Thyroid gland (tissue), 4 donors: ENCODE results near the gene FATE1. TPM values are rescaled to one million over a fixed set of nuclear protein-coding genes. Genes with fewer than 3 reads are reported as not detected.

ENCODE experiments used
- DNase-seq, 2 donors: peaks; one replicate each; pipeline ENCODE4 v3.0.0-alpha.2; 2019
- H3K27ac ChIP-seq, 3 donors: fragments of 200-600 bp; sonication (generic); 1 replicate in 2 of 3; 2 replicates in 1 of 3; pipeline ENCODE4 v1.5.1; 2016 to 2019; ENCODE audit warnings: mild to moderate bottlenecking in 1 of 3, moderate library complexity in 1 of 3
- H3K27me3 ChIP-seq: fragments of 200-600 bp; sonication (generic); one replicate; pipeline ENCODE4 v1.5.1; 2019
- H3K36me3 ChIP-seq, 2 donors: fragments of 200-600 bp; sonication (generic); one replicate each; pipeline ENCODE4 v1.5.1; 2016 to 2019
- H3K4me1 ChIP-seq, 2 donors: fragments of 200-600 bp; sonication (generic); one replicate each; pipeline ENCODE4 v1.5.1; 2017 to 2019
- H3K4me3 ChIP-seq, 3 donors: fragments of 200-600 bp; sonication (generic); replicated peaks in 1 of 3; 1 replicate in 2 of 3; 2 replicates in 1 of 3; pipeline ENCODE4 v1.5.1; 2016; ENCODE audit warnings: mild to moderate bottlenecking in 1 of 3
- H3K9me3 ChIP-seq: fragments of 200-600 bp; sonication (generic); one replicate; pipeline ENCODE4 v1.5.1; 2017
- POLR2A ChIP-seq, 2 donors: fragments of 450-650 bp; IDR thresholded peaks; one replicate each; pipeline ENCODE4 v1.6.1; 2017; ENCODE audit warnings: antibody characterized with exemption in 2 of 2, mild to moderate bottlenecking in 2 of 2, moderate library complexity in 1 of 2
- WGBS, 2 donors: methylation state at CpG; one replicate each; pipeline ENCODE4 v1.1.5; 2017; 5-methylcytosine and 5-hydroxymethylcytosine counted together
- intact Hi-C: fragments of 100-400 bp; cut with DNase I; formaldehyde crosslinking; loops from one replicate; pipeline ENCODE4 v1.15.1; 2023
- total RNA-seq, 4 donors: library from RNA; depleted of rRNA; stranded (reverse); fragments of >200 nt; gene quantifications; one replicate each; pipeline ENCODE4 v1.2.3, GENCODE V29; 2016
- TF ChIP-seq, protein P1 (sequence below), 6 experiments: fragments of 200-600 bp in 3 of 6; fragments of 450-650 bp in 3 of 6; sonication (generic) in 3 of 6; IDR thresholded peaks; one replicate each; pipeline ENCODE4 v1.5.1; 2016 to 2019; ENCODE audit warnings: antibody characterized with exemption in 6 of 6, mild to moderate bottlenecking in 2 of 6, inconsistent platforms in 1 of 6, moderate library complexity in 1 of 6

The FATE1 gene, protein sequence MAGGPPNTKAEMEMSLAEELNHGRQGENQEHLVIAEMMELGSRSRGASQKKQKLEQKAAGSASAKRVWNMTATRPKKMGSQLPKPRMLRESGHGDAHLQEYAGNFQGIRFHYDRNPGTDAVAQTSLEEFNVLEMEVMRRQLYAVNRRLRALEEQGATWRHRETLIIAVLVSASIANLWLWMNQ
- total RNA-seq: 1 to 10 TPM in 2 of 4 donors, not detected in 2; 1.7 to 4.7 TPM

- DNase-seq: no peak
- Histone ChIP-seq H3K27ac (no peak within 1 kb of the TSS), H3K9me3 (no peaks in the 10 kb centered on the region), H3K4me3 (no peak within 1 kb of the TSS), H3K27me3 (no peaks in the 10 kb centered on the region), H3K4me1 (no peaks in the 10 kb centered on the region), H3K36me3 (no peaks in the 10 kb centered on the region)
- TF ChIP-seq POLR2A (IDR thresholded peaks at IDR 0.05): no peak
- TF ChIP-seq, protein P1, sequence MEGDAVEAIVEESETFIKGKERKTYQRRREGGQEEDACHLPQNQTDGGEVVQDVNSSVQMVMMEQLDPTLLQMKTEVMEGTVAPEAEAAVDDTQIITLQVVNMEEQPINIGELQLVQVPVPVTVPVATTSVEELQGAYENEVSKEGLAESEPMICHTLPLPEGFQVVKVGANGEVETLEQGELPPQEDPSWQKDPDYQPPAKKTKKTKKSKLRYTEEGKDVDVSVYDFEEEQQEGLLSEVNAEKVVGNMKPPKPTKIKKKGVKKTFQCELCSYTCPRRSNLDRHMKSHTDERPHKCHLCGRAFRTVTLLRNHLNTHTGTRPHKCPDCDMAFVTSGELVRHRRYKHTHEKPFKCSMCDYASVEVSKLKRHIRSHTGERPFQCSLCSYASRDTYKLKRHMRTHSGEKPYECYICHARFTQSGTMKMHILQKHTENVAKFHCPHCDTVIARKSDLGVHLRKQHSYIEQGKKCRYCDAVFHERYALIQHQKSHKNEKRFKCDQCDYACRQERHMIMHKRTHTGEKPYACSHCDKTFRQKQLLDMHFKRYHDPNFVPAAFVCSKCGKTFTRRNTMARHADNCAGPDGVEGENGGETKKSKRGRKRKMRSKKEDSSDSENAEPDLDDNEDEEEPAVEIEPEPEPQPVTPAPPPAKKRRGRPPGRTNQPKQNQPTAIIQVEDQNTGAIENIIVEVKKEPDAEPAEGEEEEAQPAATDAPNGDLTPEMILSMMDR (IDR thresholded peaks at IDR 0.05): no peak
- intact Hi-C loops: no loop called here
- 72 to 88% methylated on average over 2 to 3 of the region's 3 CpGs for WGBS, 2 donors
These were observed at the start of gene FATE1 for GRCh38 chrX:151715752-151716151. Gene FATE1 (plus strand): TSS chrX:151716035. CDS start chrX:151716120, 85 bp downstream.

GRCh38 chrX:151675121-151675746 is 40.6 kb upstream of the FATE1 start:
- TF ChIP-seq POLR2A (IDR thresholded peaks at IDR 0.05): no peak
- TF ChIP-seq, protein P1 (IDR thresholded peaks at IDR 0.05): no peak
- intact Hi-C loops: no loop called here

GRCh38 chrX:151676196-151676595 is 39.6 kb upstream of the FATE1 start:
- intact Hi-C loops: no loop called here
- TF ChIP-seq, protein P1 (IDR thresholded peaks at IDR 0.05): no peak
- no peak for TF ChIP-seq POLR2A (IDR thresholded peaks at IDR 0.05)
- Histone ChIP-seq H3K36me3 (no peaks in the 10 kb centered on the region), H3K9me3 (no peaks in the 10 kb centered on the region), H3K4me3 (no peak overlapping the region), H3K27me3 (no peaks in the 10 kb centered on the region), H3K4me1 (no peaks in the 10 kb centered on the region), H3K27ac (no peak overlapping the region)
- WGBS, 2 donors: 84 to 90% methylated on average over 4 of the region's 4 CpGs
- DNase-seq: no peak

More at GRCh38 chrX:151675121-151675746, 40.6 kb upstream of the FATE1 start:
- Histone ChIP-seq H3K4me3 (no peak overlapping the region), H3K27me3 (no peaks in the 10 kb centered on the region), H3K36me3 (no peaks in the 10 kb centered on the region), H3K4me1 (no peaks in the 10 kb centered on the region), H3K27ac (no peak overlapping the region), H3K9me3 (no peaks in the 10 kb centered on the region)
- DNase-seq: no peak
- 65 to 78% methylated on average over 4 to 6 of the region's 6 CpGs for WGBS, 2 donors

DNA sequence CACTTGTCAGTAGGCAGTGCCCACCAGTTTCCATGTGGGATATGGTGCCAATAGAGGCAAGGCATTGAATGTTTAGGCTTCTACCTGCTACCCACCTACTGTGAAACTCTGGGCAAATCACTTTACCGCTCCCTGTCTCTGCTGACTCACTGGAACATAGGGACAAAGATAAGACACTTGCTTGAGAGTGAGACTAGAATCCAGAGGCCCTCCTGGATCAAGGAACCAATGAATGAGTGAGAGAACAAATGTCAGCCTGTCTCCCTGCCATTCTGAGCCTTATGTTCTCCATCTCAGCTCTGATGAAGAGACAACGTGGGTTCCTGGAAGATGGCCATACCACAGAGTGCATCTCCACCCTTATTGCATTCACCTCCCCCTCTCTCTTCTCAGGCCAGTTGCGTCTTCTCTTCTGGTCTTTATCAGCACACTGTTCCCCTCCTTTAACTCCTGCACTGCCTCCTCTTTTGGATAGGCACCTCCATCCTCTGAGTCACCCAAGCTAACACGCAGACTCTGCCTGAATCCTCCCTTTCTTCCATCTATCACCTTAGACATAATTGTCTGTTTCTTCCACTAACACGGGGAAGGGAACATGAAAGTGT is 35.9 kb upstream of the FATE1 start:
- DNase-seq: no peak
- intact Hi-C loops: loop anchor here (10.0 kb wide), 1 partner anchor 525 kb away; no protein-coding TSS in a partner anchor
- no peaks in the 10 kb centered on the region for H3K9me3 ChIP-seq
- WGBS, 2 donors: 83% methylated on average over 4 to 5 of the region's 5 CpGs
- no peak overlapping the region for H3K4me3 ChIP-seq
- H3K27ac ChIP-seq: no peak overlapping the region
- TF ChIP-seq POLR2A (IDR thresholded peaks at IDR 0.05): no peak
- TF ChIP-seq, protein P1 (IDR thresholded peaks at IDR 0.05): no peak
- no peaks in the 10 kb centered on the region for H3K36me3 ChIP-seq
- no peaks in the 10 kb centered on the region for H3K4me1 ChIP-seq
- no peaks in the 10 kb centered on the region for H3K27me3 ChIP-seq

DNA sequence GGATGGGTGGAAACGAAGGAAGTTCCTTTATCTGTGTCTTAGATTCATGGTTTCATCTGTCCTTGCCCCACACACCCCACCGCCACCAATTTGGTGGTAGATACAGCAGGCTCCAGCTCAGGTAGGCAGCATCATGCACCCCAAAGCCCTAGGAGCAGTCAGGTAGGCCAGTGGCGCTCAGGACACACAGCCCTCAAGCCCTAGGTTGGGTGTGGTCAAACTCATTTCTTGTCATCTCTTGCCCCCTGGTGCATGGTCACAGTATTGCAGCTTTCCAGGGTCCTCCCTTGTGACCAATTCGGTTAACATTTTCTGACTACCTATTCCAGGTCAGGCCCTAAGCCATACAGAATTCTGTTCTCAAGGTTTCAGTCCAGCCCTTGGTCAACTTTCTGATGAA is 35.0 kb upstream of the FATE1 start:
- Histone ChIP-seq H3K27ac (no peak overlapping the region), H3K4me3 (no peak overlapping the region), H3K4me1 (no peaks in the 10 kb centered on the region), H3K36me3 (no peaks in the 10 kb centered on the region), H3K9me3 (no peaks in the 10 kb centered on the region), H3K27me3 (no peaks in the 10 kb centered on the region)
- intact Hi-C loops: loop anchor here (10.0 kb wide), 1 partner anchor 526 kb away; no protein-coding TSS in a partner anchor
- WGBS, 2 donors: 0 to 55% methylated on average over 1 to 3 of the region's 4 CpGs
- peak; percentile 44 to 58 for DNase-seq
- TF ChIP-seq, protein P1 (IDR thresholded peaks at IDR 0.05): peak in 4 of 6 experiments; percentile 43 to 53 (median 48)
- no peak for TF ChIP-seq POLR2A (IDR thresholded peaks at IDR 0.05)
